LNCaP clone FGC (cell line): ENCODE data around the gene EVC.
"Not testable (repeated sequence)": the region's sequence is repeated elsewhere in the genome, so short reads cannot be mapped to it uniquely, and the experiment has no call there.

Experiments
- DNase-seq: peaks from one replicate; pipeline ENCODE4 v3.0.0-alpha.2; 2011; ENCODE audit warnings: low read depth
- H3K4me3 ChIP-seq: 2 replicates; pipeline ENCODE4 v1.5.1; 2011; ENCODE audit warnings: mild to moderate bottlenecking, low read depth, low read length, control low read depth
- TF ChIP-seq, protein P1 (sequence below): IDR thresholded peaks from 2 replicates; pipeline ENCODE4 v1.5.1; 2012; ENCODE audit warnings: mild to moderate bottlenecking; ENCODE audit not compliant: control insufficient read depth, insufficient read depth; ENCODE audit errors: extremely low read depth

Gene EVC

GRCh38 chr4:5809216-5809776 lies 98.3 kb downstream of the EVC start:
- TF ChIP-seq, protein P1, sequence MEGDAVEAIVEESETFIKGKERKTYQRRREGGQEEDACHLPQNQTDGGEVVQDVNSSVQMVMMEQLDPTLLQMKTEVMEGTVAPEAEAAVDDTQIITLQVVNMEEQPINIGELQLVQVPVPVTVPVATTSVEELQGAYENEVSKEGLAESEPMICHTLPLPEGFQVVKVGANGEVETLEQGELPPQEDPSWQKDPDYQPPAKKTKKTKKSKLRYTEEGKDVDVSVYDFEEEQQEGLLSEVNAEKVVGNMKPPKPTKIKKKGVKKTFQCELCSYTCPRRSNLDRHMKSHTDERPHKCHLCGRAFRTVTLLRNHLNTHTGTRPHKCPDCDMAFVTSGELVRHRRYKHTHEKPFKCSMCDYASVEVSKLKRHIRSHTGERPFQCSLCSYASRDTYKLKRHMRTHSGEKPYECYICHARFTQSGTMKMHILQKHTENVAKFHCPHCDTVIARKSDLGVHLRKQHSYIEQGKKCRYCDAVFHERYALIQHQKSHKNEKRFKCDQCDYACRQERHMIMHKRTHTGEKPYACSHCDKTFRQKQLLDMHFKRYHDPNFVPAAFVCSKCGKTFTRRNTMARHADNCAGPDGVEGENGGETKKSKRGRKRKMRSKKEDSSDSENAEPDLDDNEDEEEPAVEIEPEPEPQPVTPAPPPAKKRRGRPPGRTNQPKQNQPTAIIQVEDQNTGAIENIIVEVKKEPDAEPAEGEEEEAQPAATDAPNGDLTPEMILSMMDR = no peak
- DNase-seq = no peak
- H3K4me3 ChIP-seq = no peak overlapping the region

GRCh38 chr4:5810151-5810550 lies 99.2 kb downstream of the EVC start:
- TF ChIP-seq, protein P1 = no peak
- DNase-seq = no peak
- H3K4me3 ChIP-seq = no peak overlapping the region

- no peak for DNase-seq
- no peak overlapping the region for H3K4me3 ChIP-seq
- TF ChIP-seq, protein P1 = no peak
Measured at GRCh38 chr4:5810770-5811430, 99.9 kb downstream of the EVC start.

DNA sequence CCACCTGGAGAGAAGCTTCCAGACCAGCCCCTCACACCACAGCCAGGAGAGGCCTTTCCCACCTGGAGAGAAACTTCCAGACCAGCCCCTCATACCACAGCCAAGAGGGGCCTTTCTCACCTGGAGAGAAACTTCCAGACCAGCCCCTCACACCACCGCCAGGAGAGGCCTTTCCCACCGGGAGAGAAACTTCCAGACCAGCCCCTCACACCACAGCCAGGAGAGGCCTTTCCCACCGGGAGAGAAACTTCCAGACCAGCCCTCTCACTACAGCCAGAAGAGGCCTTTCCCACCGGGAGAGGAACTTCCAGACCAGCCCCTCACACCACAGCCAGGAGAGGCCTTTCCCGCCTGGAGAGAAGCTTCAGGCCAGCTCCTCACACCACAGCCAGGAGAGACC lies 101.1 kb downstream of the EVC start:
- H3K4me3 ChIP-seq, DNase-seq: not testable (repeated sequence)

DNA sequence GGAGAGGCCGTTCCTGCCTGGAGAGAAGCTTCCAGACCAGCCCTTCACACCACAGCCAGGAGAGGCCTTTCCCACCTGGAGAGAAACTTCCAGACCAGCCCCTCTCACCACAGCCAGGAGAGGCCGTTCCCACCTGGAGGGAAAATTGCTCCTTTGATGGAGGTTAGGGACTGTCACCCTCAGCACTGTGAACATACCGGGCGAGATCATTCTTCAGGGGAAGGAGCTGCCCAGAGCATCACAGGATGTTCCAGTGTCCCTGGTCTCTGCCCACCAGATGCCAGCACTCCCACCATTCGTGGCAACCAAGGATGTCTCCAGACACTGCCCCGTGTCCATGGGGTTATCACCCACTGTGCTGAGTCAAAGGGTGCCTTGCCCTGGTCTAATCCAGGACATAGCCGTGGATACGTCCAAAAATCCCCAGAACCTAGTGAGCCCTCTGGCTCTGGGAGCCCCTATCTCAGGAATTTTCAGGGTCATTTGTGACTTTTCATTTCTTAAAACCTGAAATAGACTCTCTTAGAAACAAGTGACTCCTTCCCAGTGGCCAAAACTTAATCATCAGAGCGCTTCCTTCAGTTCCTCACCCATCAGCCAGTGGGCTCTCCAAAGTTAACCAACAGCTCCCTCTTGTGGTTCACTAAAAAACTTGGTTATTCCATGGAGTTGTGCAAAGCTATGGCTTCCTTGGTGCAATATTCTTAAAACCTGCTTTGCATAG lies 101.7 kb downstream of the EVC start:
- H3K4me3 ChIP-seq = no peak overlapping the region
- peak; percentile 26 for DNase-seq

GRCh38 chr4:5813882-5814255 lies 102.9 kb downstream of the EVC start:
- DNase-seq = no peak
- H3K4me3 ChIP-seq = no peak overlapping the region
- TF ChIP-seq, protein P1 = no peak

More for the DNA sequence above, 101.7 kb downstream of the EVC start:
- TF ChIP-seq, protein P1 = peak; percentile 78

GRCh38 chr4:5814421-5814820 lies 103.4 kb downstream of the EVC start:
- no peak overlapping the region for H3K4me3 ChIP-seq
- TF ChIP-seq, protein P1 = no peak
- no peak for DNase-seq
